ELR (cell line): ENCODE results near the gene ANKRD60.

Experiments
- DNase-seq: peaks from one replicate; pipeline ENCODE4 v3.0.0-alpha.2; 2015; ENCODE audit warnings: low read depth

Gene ANKRD60

GRCh38 chr20:58244517-58245030 is 16.1 kb upstream of the ANKRD60 start:
- no peak for DNase-seq

GRCh38 chr20:58243653-58244410 is 15.4 kb upstream of the ANKRD60 start:
- no peak for DNase-seq

- no peak for DNase-seq
These were observed 14.4 kb upstream of the ANKRD60 start for GRCh38 chr20:58242824-58243223.

- no peak for DNase-seq
These were observed 13.5 kb upstream of the ANKRD60 start for GRCh38 chr20:58241766-58242465.

- no peak for DNase-seq
These were observed 12.0 kb upstream of the ANKRD60 start for GRCh38 chr20:58240471-58240870.

- peak; percentile 29 for DNase-seq
These were observed 10.8 kb upstream of the ANKRD60 start for GRCh38 chr20:58239216-58239615.

- DNase-seq, result no peak
These were observed 10.0 kb upstream of the ANKRD60 start for GRCh38 chr20:58238490-58238889.

- peak; percentile 87 for DNase-seq
These were observed 9.1 kb upstream of the ANKRD60 start for GRCh38 chr20:58237318-58238132.

GRCh38 chr20:58236612-58237317 is 8.3 kb upstream of the ANKRD60 start:
- peak; percentile 85 for DNase-seq

- no peak for DNase-seq
These were observed 6.6 kb upstream of the ANKRD60 start for GRCh38 chr20:58235010-58235409.

- peak; percentile 54 for DNase-seq
These were observed 5.6 kb upstream of the ANKRD60 start for GRCh38 chr20:58233881-58234528.

- no peak for DNase-seq
These were observed 4.9 kb upstream of the ANKRD60 start for GRCh38 chr20:58233393-58233792.

GRCh38 chr20:58231683-58232082 is 3.2 kb upstream of the ANKRD60 start:
- peak; percentile 62 for DNase-seq

GRCh38 chr20:58229198-58229798 is 845 bp upstream of the ANKRD60 start:
- DNase-seq, result no peak

GRCh38 chr20:58228103-58228483 is 360 bp downstream of the ANKRD60 start:
- no peak for DNase-seq

- DNase-seq, result no peak
These were observed 906 bp downstream of the ANKRD60 start for GRCh38 chr20:58227391-58228102.

GRCh38 chr20:58225452-58226200 is 2.8 kb downstream of the ANKRD60 start:
- no peak for DNase-seq

- peak; percentile 23 for DNase-seq
These were observed 3.5 kb downstream of the ANKRD60 start for GRCh38 chr20:58224974-58225373.

GRCh38 chr20:58224097-58224496 is 4.4 kb downstream of the ANKRD60 start:
- DNase-seq, result peak; percentile 32
